Measurements from ENCODE around the gene CDC42EP5.
"Not testable (repeated sequence)": the region's sequence is repeated elsewhere in the genome, so short reads cannot be mapped to it uniquely, and the experiment has no call there.

CDC42EP5 gene

DNA sequence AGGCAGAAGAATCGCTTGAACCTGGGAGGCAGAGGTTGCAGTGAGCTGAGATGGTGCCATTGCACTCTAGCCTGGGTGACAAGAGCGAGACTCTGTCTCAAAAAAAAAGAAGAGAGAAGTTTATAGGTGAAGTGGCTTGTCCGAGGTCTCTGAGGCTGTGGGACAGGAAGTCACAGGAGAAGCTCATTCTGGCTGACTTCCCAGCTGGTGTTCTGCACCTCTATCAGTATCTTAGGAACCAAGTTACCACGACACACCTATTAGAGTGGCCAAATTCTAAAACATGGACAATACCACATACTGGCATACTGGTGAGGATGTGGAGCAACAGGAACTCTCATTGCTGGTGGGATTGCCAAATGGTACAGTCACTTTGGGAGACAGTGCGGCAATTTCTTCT, 22.2 kb upstream of the CDC42EP5 start:
- H2AFZ ChIP-seq (ENCODE audit: low read depth); H3K36me3 ChIP-seq (ENCODE audit: insufficient read depth); H3K9ac ChIP-seq; H3K27ac ChIP-seq; H3K79me2 ChIP-seq (ENCODE audit: insufficient read depth, low read depth); H4K20me1 ChIP-seq (ENCODE audit: insufficient read depth); H3K4me2 ChIP-seq; H3K4me3 ChIP-seq (IDR thresholded peaks at IDR 0.05; ENCODE audit: insufficient read depth, low read depth, low read length); H3K4me1 ChIP-seq (ENCODE audit: low read depth, poor library complexity, severe bottlenecking): not testable (repeated sequence)
- H3K27me3 ChIP-seq (ENCODE audit: insufficient read depth, low read depth), result peaks cover 40% of the 10 kb centered on the region; the same call in 1 of the 2 replicates

DNA sequence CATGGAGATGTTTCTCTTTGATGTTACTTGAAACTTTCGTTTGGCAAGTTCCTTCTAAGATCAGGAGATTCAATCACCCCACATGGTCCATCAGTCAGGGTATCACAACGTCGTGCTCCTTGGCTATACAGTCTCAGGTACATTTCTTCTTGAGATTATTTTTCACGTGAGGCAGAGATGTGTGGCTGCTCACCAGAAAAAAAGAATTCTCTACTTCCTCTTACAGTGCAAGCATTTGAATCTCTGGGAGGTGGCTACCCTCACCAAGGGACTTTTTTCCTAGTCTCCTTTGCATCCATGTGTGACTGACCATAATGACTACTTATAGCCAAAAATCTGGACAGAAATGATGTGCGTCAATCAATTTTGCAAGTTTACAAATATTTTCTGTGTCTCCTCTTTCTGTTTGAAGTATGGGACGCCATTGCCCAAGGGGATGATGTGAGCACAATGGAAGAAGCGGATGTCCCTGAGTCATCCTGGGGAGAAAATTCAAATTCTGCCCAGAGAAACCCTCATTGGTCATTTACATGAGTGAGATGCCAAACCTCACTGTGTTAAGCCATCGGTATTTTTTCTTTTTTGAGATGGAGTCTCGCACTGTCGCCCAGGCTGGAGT, 21.0 kb upstream of the CDC42EP5 start:
- TF ChIP-seq, protein P1, sequence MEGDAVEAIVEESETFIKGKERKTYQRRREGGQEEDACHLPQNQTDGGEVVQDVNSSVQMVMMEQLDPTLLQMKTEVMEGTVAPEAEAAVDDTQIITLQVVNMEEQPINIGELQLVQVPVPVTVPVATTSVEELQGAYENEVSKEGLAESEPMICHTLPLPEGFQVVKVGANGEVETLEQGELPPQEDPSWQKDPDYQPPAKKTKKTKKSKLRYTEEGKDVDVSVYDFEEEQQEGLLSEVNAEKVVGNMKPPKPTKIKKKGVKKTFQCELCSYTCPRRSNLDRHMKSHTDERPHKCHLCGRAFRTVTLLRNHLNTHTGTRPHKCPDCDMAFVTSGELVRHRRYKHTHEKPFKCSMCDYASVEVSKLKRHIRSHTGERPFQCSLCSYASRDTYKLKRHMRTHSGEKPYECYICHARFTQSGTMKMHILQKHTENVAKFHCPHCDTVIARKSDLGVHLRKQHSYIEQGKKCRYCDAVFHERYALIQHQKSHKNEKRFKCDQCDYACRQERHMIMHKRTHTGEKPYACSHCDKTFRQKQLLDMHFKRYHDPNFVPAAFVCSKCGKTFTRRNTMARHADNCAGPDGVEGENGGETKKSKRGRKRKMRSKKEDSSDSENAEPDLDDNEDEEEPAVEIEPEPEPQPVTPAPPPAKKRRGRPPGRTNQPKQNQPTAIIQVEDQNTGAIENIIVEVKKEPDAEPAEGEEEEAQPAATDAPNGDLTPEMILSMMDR (conservative IDR thresholded peaks at IDR 0.05; ENCODE audit: low read depth, low read length), result no peak
- Histone ChIP-seq H3K9ac (no peak overlapping the region), H2AFZ (ENCODE audit: low read depth) (no peak overlapping the region), H3K4me3 (IDR thresholded peaks at IDR 0.05; ENCODE audit: insufficient read depth, low read depth, low read length) (no peak overlapping the region), H4K20me1 (ENCODE audit: insufficient read depth) (no peaks in the 10 kb centered on the region), H3K27ac (no peak overlapping the region), H3K27me3 (ENCODE audit: insufficient read depth, low read depth) (peaks cover 39% of the 10 kb centered on the region), H3K4me1 (ENCODE audit: low read depth, poor library complexity, severe bottlenecking) (no peaks in the 10 kb centered on the region), H3K4me2 (no peak overlapping the region), H3K79me2 (ENCODE audit: insufficient read depth, low read depth) (no peaks in the 10 kb centered on the region), H3K36me3 (ENCODE audit: insufficient read depth) (no peaks in the 10 kb centered on the region)

DNA sequence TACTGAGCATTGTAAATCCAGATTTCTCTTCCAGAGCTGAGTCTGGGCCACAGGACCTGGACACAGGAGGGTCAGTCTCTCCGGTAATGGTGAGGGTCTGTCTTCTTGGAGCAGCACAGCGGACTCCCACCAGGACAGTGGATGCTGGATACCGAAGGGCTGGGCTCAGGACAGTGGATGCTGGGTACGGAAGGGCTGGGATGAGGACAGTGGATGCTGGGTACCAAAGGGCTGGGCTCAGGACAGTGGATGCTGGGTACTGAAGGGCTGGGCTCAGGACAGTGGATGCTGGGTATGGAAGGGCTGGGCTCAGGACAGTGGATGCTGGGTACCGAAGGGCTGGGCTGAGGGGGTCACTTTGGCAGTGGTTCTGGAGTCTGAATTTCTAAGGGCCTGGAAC, 20.0 kb upstream of the CDC42EP5 start:
- H4K20me1 ChIP-seq (ENCODE audit: insufficient read depth); H3K36me3 ChIP-seq (ENCODE audit: insufficient read depth); H3K27ac ChIP-seq; H3K79me2 ChIP-seq (ENCODE audit: insufficient read depth, low read depth); H3K4me2 ChIP-seq; H3K9ac ChIP-seq; H3K4me3 ChIP-seq (IDR thresholded peaks at IDR 0.05; ENCODE audit: insufficient read depth, low read depth, low read length); H2AFZ ChIP-seq (ENCODE audit: low read depth); H3K4me1 ChIP-seq (ENCODE audit: low read depth, poor library complexity, severe bottlenecking): not testable (repeated sequence)
- peaks cover 37% of the 10 kb centered on the region for H3K27me3 ChIP-seq (ENCODE audit: insufficient read depth, low read depth)

DNA sequence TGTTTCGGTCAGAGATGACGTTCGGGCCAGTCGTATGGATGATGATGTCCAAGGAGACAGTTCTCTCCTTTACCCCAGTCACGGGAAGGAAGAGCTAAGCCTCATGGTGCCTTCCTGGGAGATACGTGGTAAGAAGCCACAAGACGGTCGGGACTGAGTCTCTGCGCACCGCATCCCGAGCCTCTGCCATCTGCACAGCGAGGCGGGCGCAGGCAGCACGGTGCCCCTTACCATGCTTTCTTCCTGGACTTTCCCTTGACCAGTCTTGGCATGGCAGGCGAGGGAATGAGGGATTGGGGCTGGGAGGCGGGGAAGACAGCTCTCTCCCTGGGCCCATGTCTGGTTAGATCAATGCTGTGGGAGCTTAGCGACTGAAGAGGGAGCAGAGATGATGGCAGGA, 19.5 kb upstream of the CDC42EP5 start:
- Histone ChIP-seq H3K27me3 (ENCODE audit: insufficient read depth, low read depth) (peaks cover 41% of the 10 kb centered on the region), H3K9ac (no peak overlapping the region), H3K36me3 (ENCODE audit: insufficient read depth) (no peaks in the 10 kb centered on the region), H3K4me2 (no peak overlapping the region), H2AFZ (ENCODE audit: low read depth) (no peak overlapping the region), H3K79me2 (ENCODE audit: insufficient read depth, low read depth) (no peaks in the 10 kb centered on the region), H3K4me3 (IDR thresholded peaks at IDR 0.05; ENCODE audit: insufficient read depth, low read depth, low read length) (no peak overlapping the region), H3K27ac (no peak overlapping the region), H4K20me1 (ENCODE audit: insufficient read depth) (no peaks in the 10 kb centered on the region), H3K4me1 (ENCODE audit: low read depth, poor library complexity, severe bottlenecking) (no peaks in the 10 kb centered on the region)
- TF ChIP-seq, protein P1 (conservative IDR thresholded peaks at IDR 0.05; ENCODE audit: low read depth, low read length), result no peak

DNA sequence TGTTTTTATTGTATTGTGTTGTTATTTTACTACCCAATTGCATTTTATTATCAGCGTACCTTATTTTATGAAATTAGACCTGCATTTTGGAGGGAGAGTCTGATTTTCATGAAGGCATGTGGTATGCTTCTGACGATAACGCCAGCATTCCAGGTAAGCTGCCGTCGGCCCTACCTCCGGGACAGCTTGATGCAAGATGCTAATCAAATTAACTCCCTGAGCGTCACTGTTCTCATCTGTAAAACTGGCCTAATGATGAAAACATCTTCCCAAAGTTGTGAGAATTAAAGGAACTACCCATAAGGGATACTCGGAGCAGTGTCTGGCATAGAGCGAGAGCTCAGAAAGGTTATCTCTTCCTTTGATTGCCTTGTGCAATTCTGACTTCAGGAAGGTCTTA, 16.7 kb upstream of the CDC42EP5 start:
- no peak overlapping the region for H2AFZ ChIP-seq (ENCODE audit: low read depth)
- H3K9ac ChIP-seq, result no peak overlapping the region
- H3K4me1 ChIP-seq (ENCODE audit: low read depth, poor library complexity, severe bottlenecking), result no peaks in the 10 kb centered on the region
- no peak overlapping the region for H3K4me2 ChIP-seq
- TF ChIP-seq, protein P1 (conservative IDR thresholded peaks at IDR 0.05; ENCODE audit: low read depth, low read length), result no peak
- peaks cover 39% of the 10 kb centered on the region for H3K27me3 ChIP-seq (ENCODE audit: insufficient read depth, low read depth)
- H3K79me2 ChIP-seq (ENCODE audit: insufficient read depth, low read depth), result no peaks in the 10 kb centered on the region
- no peaks in the 10 kb centered on the region for H4K20me1 ChIP-seq (ENCODE audit: insufficient read depth)
- no peaks in the 10 kb centered on the region for H3K36me3 ChIP-seq (ENCODE audit: insufficient read depth)
- H3K27ac ChIP-seq, result no peak overlapping the region
- no peak overlapping the region for H3K4me3 ChIP-seq (IDR thresholded peaks at IDR 0.05; ENCODE audit: insufficient read depth, low read depth, low read length)
